Mesendoderm (in vitro differentiated cells): ENCODE measurements around the gene PADI3.
A peak's percentile ranks its signal among the peaks of the same experiment; 100 is the strongest.

Experiments used
- DNase-seq: peaks from one replicate; pipeline ENCODE4 v3.0.0; 2013
- H2AK5ac ChIP-seq: 2 replicates; pipeline ENCODE4 v1.6.1; 2013; ENCODE audit warnings: low read length, inconsistent platforms
- H2BK120ac ChIP-seq: 2 replicates; pipeline ENCODE4 v1.6.1; 2013; ENCODE audit warnings: low read depth, mild to moderate bottlenecking, low read length, moderate library complexity, mixed read lengths
- H2BK15ac ChIP-seq: replicated peaks from 2 replicates; pipeline ENCODE4 v1.6.1; 2013; ENCODE audit warnings: low read depth, mild to moderate bottlenecking, moderate library complexity
- H2BK5ac ChIP-seq: 2 replicates; pipeline ENCODE4 v1.6.1; 2013; ENCODE audit warnings: low read length, inconsistent platforms
- H3K18ac ChIP-seq: 2 replicates; pipeline ENCODE4 v1.6.1; 2013; ENCODE audit warnings: mild to moderate bottlenecking, low read length, mixed read lengths
- H3K23ac ChIP-seq: one replicate; pipeline ENCODE4 v1.6.1; 2013; ENCODE audit warnings: low read length
- H3K27ac ChIP-seq: 2 replicates; pipeline ENCODE4 v1.5.1; 2013; ENCODE audit warnings: low read depth, mild to moderate bottlenecking, inconsistent platforms, low read length, moderate library complexity
- H3K27me3 ChIP-seq: 2 replicates; pipeline ENCODE4 v1.6.1; 2013; ENCODE audit warnings: low read length, control low read depth, mild to moderate bottlenecking, inconsistent platforms; ENCODE audit not compliant: insufficient read depth, poor library complexity
- H3K36me3 ChIP-seq: 2 replicates; pipeline ENCODE4 v1.6.1; 2013; ENCODE audit warnings: low read length, inconsistent platforms; ENCODE audit not compliant: control insufficient read depth, insufficient read depth
- H3K4ac ChIP-seq: one replicate; pipeline ENCODE4 v1.6.1; 2013; ENCODE audit warnings: low read depth, mild to moderate bottlenecking, low read length, moderate library complexity
- H3K4me1 ChIP-seq: 2 replicates; pipeline ENCODE4 v1.6.1; 2013; ENCODE audit warnings: low read depth, low read length, inconsistent platforms; ENCODE audit not compliant: control insufficient read depth
- H3K4me2 ChIP-seq: 2 replicates; pipeline ENCODE4 v1.6.1; 2013; ENCODE audit warnings: low read length
- H3K4me3 ChIP-seq: 2 replicates; pipeline ENCODE4 v1.5.1; 2013; ENCODE audit warnings: mild to moderate bottlenecking, low read length
- H3K56ac ChIP-seq: one replicate; pipeline ENCODE4 v1.6.1; 2013; ENCODE audit warnings: low read length
- H3K79me1 ChIP-seq: 2 replicates; pipeline ENCODE4 v1.6.1; 2013; ENCODE audit warnings: low read length, inconsistent platforms
- H3K79me2 ChIP-seq: 2 replicates; pipeline ENCODE4 v1.6.1; 2013; ENCODE audit warnings: mild to moderate bottlenecking, low read length; ENCODE audit not compliant: control insufficient read depth, insufficient read depth
- H3K9ac ChIP-seq: 2 replicates; pipeline ENCODE4 v1.6.1; 2013; ENCODE audit warnings: low read length, inconsistent platforms
- H4K5ac ChIP-seq: one replicate; pipeline ENCODE4 v1.6.1; 2013; ENCODE audit warnings: low read length
- H4K8ac ChIP-seq: one replicate; pipeline ENCODE4 v1.6.1; 2013; ENCODE audit warnings: low read depth, mild to moderate bottlenecking, control low read depth, low read length, moderate library complexity
- WGBS: extraction: QIAGEN DNeasy Blood & Tissue Kit; methylation state at CpG from one replicate; pipeline ENCODE4 v1.1.7; 2013; ENCODE audit warnings: low lambda C conversion rate, missing lambda C conversion rate; ENCODE audit not compliant: insufficient coverage; ENCODE audit errors: extremely low coverage; 5-methylcytosine and 5-hydroxymethylcytosine counted together

Gene PADI3

DNA sequence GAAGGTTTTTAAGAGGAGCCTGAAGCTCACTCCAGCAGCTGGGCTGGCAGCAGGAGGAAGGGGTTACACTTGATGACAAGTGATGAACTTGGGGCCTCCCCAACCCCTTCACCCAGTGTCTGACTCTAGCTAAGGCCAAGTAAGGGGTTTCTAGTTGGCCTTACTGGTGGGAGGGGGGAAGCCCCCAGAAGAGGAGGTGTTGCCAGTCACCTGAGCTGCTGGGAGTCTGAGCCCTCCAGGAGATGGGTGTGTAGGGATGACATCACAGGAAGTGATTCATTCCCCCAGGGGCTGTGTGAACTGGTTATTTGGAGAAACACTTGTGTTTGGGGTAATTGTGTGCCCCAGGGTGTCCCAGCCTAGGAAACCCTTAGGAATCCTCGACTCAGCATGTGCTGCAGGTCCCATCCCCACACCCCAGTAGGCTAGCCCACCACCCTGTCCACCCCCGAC lies 40.9 kb upstream of the PADI3 start:
- no peak overlapping the region for H2BK15ac ChIP-seq
- no peak overlapping the region for H3K27ac ChIP-seq
- H2BK120ac ChIP-seq = no peak overlapping the region
- peak; percentile 89 for DNase-seq
- no peak overlapping the region for H3K4ac ChIP-seq
- no peak overlapping the region for H4K5ac ChIP-seq
- no peaks in the 10 kb centered on the region for H3K4me1 ChIP-seq
- H3K79me1 ChIP-seq = no peaks in the 10 kb centered on the region
- no peak overlapping the region for H4K8ac ChIP-seq
- no peak overlapping the region for H3K9ac ChIP-seq
- no peak overlapping the region for H3K23ac ChIP-seq
- H2BK5ac ChIP-seq = no peak overlapping the region
- H2AK5ac ChIP-seq = no peak overlapping the region
- H3K4me3 ChIP-seq = no peak overlapping the region
- H3K36me3 ChIP-seq = no peaks in the 10 kb centered on the region
- no peaks in the 10 kb centered on the region for H3K79me2 ChIP-seq
- H3K4me2 ChIP-seq = no peak overlapping the region
- H3K56ac ChIP-seq = no peak overlapping the region
- no peaks in the 10 kb centered on the region for H3K27me3 ChIP-seq
- no CpG with 5 or more reads among the region's 2 CpGs for whole genome bisulfite sequencing
- H3K18ac ChIP-seq = no peak overlapping the region

DNA sequence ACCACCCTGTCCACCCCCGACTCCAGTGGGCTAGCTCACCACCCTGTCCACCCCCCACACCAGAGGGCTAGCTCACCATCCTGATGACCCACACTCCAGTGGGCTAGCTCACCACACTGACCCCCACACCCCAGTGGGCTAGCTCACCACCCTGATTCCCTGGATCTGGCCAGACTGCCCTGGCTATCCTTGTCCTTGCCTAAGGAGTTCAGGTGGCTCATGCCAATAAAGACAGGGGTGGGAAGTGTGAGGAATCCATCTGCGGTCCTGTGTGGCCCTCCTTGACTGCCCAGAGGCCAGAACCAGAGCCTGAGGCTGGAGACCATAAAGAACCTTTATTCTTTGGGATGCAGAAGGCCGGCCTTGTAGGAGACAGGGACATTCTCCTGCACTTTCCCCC lies 40.4 kb upstream of the PADI3 start:
- no CpG with 5 or more reads among the region's 3 CpGs for WGBS

DNA sequence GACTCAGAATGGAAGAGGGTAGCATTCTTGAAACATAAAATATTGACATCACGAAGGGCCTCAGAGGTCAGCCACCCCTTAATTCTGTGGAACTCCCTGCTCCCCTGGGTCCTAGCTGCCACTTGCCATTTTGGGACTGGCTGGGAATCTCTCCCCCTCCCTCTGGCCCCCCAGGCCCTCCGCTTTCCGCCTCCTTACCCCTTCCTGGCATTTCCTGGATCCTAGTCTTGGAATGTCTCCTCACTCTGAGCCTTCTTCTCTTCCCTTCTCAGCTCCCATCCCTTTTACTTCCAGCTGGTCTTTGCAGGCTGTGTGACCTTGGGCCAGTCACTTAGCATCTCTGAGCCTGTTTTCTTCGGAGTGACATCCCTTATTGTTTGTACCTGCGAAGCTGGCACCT lies 39.5 kb upstream of the PADI3 start:
- H3K56ac ChIP-seq = no peak overlapping the region
- no peak overlapping the region for H4K5ac ChIP-seq
- no peak overlapping the region for H2BK5ac ChIP-seq
- no peak overlapping the region for H2BK15ac ChIP-seq
- H3K23ac ChIP-seq = no peak overlapping the region
- no peak overlapping the region for H3K27ac ChIP-seq
- no peaks in the 10 kb centered on the region for H3K79me1 ChIP-seq
- no peak overlapping the region for H3K18ac ChIP-seq
- DNase-seq = peak; percentile 30
- no CpG with 5 or more reads among the region's 5 CpGs for WGBS
- H3K36me3 ChIP-seq = no peaks in the 10 kb centered on the region
- H4K8ac ChIP-seq = no peak overlapping the region
- no peak overlapping the region for H3K4me3 ChIP-seq
- no peak overlapping the region for H3K4me2 ChIP-seq
- H3K79me2 ChIP-seq = no peaks in the 10 kb centered on the region
- no peaks in the 10 kb centered on the region for H3K4me1 ChIP-seq
- no peak overlapping the region for H2BK120ac ChIP-seq
- H3K4ac ChIP-seq = no peak overlapping the region
- no peaks in the 10 kb centered on the region for H3K27me3 ChIP-seq
- H2AK5ac ChIP-seq = no peak overlapping the region
- H3K9ac ChIP-seq = no peak overlapping the region

More for the DNA sequence above, 40.4 kb upstream of the PADI3 start:
- DNase-seq = no peak
- no peak overlapping the region for H3K4me3 ChIP-seq
- H3K27ac ChIP-seq = peak overlapping the region; percentile 16
- no peak overlapping the region for H3K9ac ChIP-seq
- no peak overlapping the region for H4K8ac ChIP-seq
- H2AK5ac ChIP-seq = no peak overlapping the region
- H3K56ac ChIP-seq = no peak overlapping the region
- no peak overlapping the region for H3K4me2 ChIP-seq
- H3K36me3 ChIP-seq = no peaks in the 10 kb centered on the region
- H2BK15ac ChIP-seq = no peak overlapping the region
- H2BK5ac ChIP-seq = no peak overlapping the region
- H3K79me2 ChIP-seq = no peaks in the 10 kb centered on the region
- no peak overlapping the region for H3K18ac ChIP-seq
- H3K79me1 ChIP-seq = no peaks in the 10 kb centered on the region
- no peak overlapping the region for H3K4ac ChIP-seq
- H3K27me3 ChIP-seq = no peaks in the 10 kb centered on the region
- no peaks in the 10 kb centered on the region for H3K4me1 ChIP-seq
- no peak overlapping the region for H2BK120ac ChIP-seq
- H4K5ac ChIP-seq = no peak overlapping the region
- H3K23ac ChIP-seq = no peak overlapping the region

DNA sequence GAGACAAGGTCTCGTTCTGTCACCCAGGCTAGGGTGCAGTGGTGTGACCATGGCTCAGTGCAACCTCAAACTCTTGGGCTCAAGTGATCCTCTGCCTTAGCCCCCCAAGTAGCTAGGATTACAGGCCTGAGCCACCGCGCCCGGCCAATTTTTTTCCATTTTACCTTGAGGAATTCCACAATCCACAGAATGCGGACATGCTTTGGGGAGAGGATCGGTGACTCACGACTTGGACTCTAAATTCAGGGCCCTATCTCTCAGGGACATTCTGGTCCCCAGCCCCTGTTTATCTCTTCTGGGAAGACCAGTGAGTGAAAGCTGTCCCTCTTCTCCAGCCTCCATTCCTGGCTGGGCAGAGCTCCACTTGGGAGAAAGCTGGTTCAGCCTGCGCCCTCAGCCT lies 38.7 kb upstream of the PADI3 start:
- Histone ChIP-seq H4K5ac (no peak overlapping the region), H3K79me2 (no peaks in the 10 kb centered on the region), H2BK15ac (no peak overlapping the region), H3K23ac (no peak overlapping the region), H3K27me3 (no peaks in the 10 kb centered on the region), H3K4ac (no peak overlapping the region), H3K18ac (no peak overlapping the region), H3K4me3 (no peak overlapping the region), H4K8ac (no peak overlapping the region), H3K4me1 (no peaks in the 10 kb centered on the region), H3K27ac (no peak overlapping the region), H2BK120ac (no peak overlapping the region), H3K79me1 (no peaks in the 10 kb centered on the region), H2BK5ac (no peak overlapping the region), H3K36me3 (no peaks in the 10 kb centered on the region), H3K4me2 (no peak overlapping the region), H2AK5ac (no peak overlapping the region), H3K56ac (no peak overlapping the region), H3K9ac (no peak overlapping the region)
- no CpG with 5 or more reads among the region's 8 CpGs for WGBS
- peak; percentile 41 for DNase-seq

DNA sequence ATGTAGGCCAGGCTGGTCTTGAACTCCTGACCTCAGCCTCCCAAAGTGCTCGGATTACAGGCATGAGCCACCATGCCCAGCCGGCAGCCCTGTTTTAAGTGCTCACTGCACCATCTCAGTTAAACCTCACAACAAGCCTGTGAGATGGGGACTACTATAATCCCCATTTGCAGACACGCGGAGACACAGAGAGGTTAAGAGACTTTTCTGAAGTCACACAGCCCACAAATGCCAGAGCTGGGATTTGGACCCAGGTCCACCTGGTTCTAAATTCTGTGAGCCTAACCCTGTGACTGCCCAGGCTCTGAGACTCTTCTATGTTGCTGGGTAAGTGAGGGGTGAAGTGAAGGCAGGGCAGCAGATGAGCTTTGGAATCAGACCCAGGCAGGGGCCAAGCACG lies 37.5 kb upstream of the PADI3 start:
- Histone ChIP-seq H4K8ac (no peak overlapping the region), H3K4me2 (no peak overlapping the region), H3K56ac (no peak overlapping the region), H3K79me1 (no peaks in the 10 kb centered on the region), H3K4me1 (no peaks in the 10 kb centered on the region), H2BK120ac (no peak overlapping the region), H3K9ac (no peak overlapping the region), H3K4me3 (no peak overlapping the region), H2AK5ac (no peak overlapping the region), H4K5ac (no peak overlapping the region), H3K23ac (no peak overlapping the region), H3K4ac (no peak overlapping the region), H2BK15ac (no peak overlapping the region), H3K18ac (no peak overlapping the region), H3K79me2 (no peaks in the 10 kb centered on the region), H3K27me3 (no peaks in the 10 kb centered on the region), H2BK5ac (no peak overlapping the region), H3K36me3 (no peaks in the 10 kb centered on the region), H3K27ac (no peak overlapping the region)
- no peak for DNase-seq
- no CpG with 5 or more reads among the region's 5 CpGs for WGBS

DNA sequence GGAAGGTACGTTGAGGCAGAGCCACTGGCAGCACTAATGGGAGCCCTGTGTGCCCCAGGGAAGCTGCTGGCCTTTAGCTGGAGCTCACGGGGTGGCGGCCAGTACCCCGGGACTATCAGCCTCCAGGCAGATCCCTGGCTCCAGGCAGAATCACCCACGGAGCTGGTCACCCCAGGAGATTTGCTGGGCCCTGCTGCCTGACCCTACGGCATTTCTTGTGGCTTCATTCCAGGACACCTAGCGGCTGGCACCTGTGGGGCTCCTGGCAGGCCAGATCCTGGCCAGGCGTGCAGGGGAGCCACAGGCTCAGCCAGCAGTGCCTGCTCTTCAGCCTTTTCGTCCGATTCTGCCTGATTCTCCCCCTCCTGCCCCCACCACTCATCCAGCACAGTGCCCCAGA lies 36.9 kb upstream of the PADI3 start:
- DNase-seq = no peak
- H3K36me3 ChIP-seq = no peaks in the 10 kb centered on the region
- H3K18ac ChIP-seq = no peak overlapping the region
- H3K4me1 ChIP-seq = no peaks in the 10 kb centered on the region
- H3K4me2 ChIP-seq = no peak overlapping the region
- no peak overlapping the region for H3K4me3 ChIP-seq
- H3K56ac ChIP-seq = no peak overlapping the region
- no peak overlapping the region for H4K5ac ChIP-seq
- no peak overlapping the region for H3K9ac ChIP-seq
- no peaks in the 10 kb centered on the region for H3K79me1 ChIP-seq
- H3K23ac ChIP-seq = no peak overlapping the region
- WGBS = no CpG with 5 or more reads among the region's 10 CpGs
- no peak overlapping the region for H4K8ac ChIP-seq
- no peaks in the 10 kb centered on the region for H3K27me3 ChIP-seq
- no peak overlapping the region for H2AK5ac ChIP-seq
- no peaks in the 10 kb centered on the region for H3K79me2 ChIP-seq
- H3K4ac ChIP-seq = no peak overlapping the region
- H2BK120ac ChIP-seq = no peak overlapping the region
- H2BK5ac ChIP-seq = no peak overlapping the region
- no peak overlapping the region for H2BK15ac ChIP-seq
- H3K27ac ChIP-seq = no peak overlapping the region
